IMR-90 (cell line): ENCODE measurements around the gene CXCL11. TPM values are rescaled to one million over a fixed set of nuclear protein-coding genes. Genes with fewer than 3 reads are reported as not detected.

Experiments
- ATAC-seq: fragments of 200-7000 bp; cut with Tn5 transposase; 2 replicates; pipeline ENCODE4 v1.9.1; 2020; ENCODE audit warnings: low read depth, mild to moderate bottlenecking, moderate library complexity
- BruUV-seq: library from RNA; stranded (reverse); fragments of 400-500 nt; replicated peaks from 2 replicates; lab custom pipeline; 2021; lab: Mats Ljungman, UMichigan
- CTCF ChIA-PET: fragments of 300-600 bp; formaldehyde crosslinking; extraction: SDS; loops from one replicate; lab custom pipeline; 2021; ENCODE audit warnings: antibody characterized with exemption; lab: Yijun Ruan, JAX
- POLR2A ChIA-PET: fragments of 300-600 bp; sonication (Branson Sonifier 250); formaldehyde crosslinking; loops from one replicate; lab custom pipeline; 2022; ENCODE audit warnings: antibody characterized with exemption; ENCODE audit not compliant: unreplicated experiment; lab: Charles Lee
- DNase-seq: peaks from one replicate; pipeline ENCODE4 v3.0.0; 2013
- H2AFZ ChIP-seq: replicated peaks from 2 replicates; pipeline ENCODE3; 2013; ENCODE audit warnings: low read length, mild to moderate bottlenecking; ENCODE audit not compliant: poor library complexity
- H2AK5ac ChIP-seq: 2 replicates; pipeline ENCODE4 v1.6.1; 2013; ENCODE audit warnings: low read depth, low read length, inconsistent platforms
- H2AK9ac ChIP-seq: replicated peaks from 2 replicates; pipeline ENCODE3; 2013; ENCODE audit warnings: mild to moderate bottlenecking, low read depth, low read length, moderate library complexity; ENCODE audit not compliant: poor library complexity
- H2BK120ac ChIP-seq: 2 replicates; pipeline ENCODE4 v1.6.1; 2013; ENCODE audit warnings: low read depth, low read length, inconsistent platforms
- H2BK15ac ChIP-seq: 3 replicates; pipeline ENCODE4 v1.6.1; 2013; ENCODE audit warnings: low read depth, low read length, inconsistent platforms
- H2BK20ac ChIP-seq: 2 replicates; pipeline ENCODE4 v1.6.1; 2013; ENCODE audit warnings: low read depth, mild to moderate bottlenecking, inconsistent platforms, low read length, moderate library complexity
- H2BK5ac ChIP-seq: 2 replicates; pipeline ENCODE4 v1.6.1; 2013; ENCODE audit warnings: mild to moderate bottlenecking, low read depth, low read length, inconsistent platforms; ENCODE audit not compliant: poor library complexity, severe bottlenecking
- H3K14ac ChIP-seq: replicated peaks from 2 replicates; pipeline ENCODE4 v1.6.1; 2013; ENCODE audit warnings: low read depth, low read length, inconsistent platforms
- H3K18ac ChIP-seq: 2 replicates; pipeline ENCODE4 v1.6.1; 2013; ENCODE audit warnings: low read depth, low read length, control low read depth
- H3K23ac ChIP-seq: 2 replicates; pipeline ENCODE4 v1.6.1; 2013; ENCODE audit warnings: low read depth, low read length, inconsistent platforms
- H3K27ac ChIP-seq: 2 replicates; pipeline ENCODE4 v1.5.1; 2013; ENCODE audit warnings: mild to moderate bottlenecking, control low read depth, low read length; ENCODE audit not compliant: insufficient read depth
- H3K27me3 ChIP-seq: 2 replicates; pipeline ENCODE4 v1.6.1; 2013; ENCODE audit warnings: low read length; ENCODE audit not compliant: control insufficient read depth, insufficient read depth
- H3K36me3 ChIP-seq: 2 replicates; pipeline ENCODE4 v1.6.1; 2013; ENCODE audit warnings: low read length, mixed read lengths; ENCODE audit not compliant: control insufficient read depth, insufficient read depth
- H3K4ac ChIP-seq: 2 replicates; pipeline ENCODE4 v1.6.1; 2013; ENCODE audit warnings: low read depth, low read length, inconsistent platforms
- H3K4me1 ChIP-seq: 2 replicates; pipeline ENCODE4 v1.6.1; 2013; ENCODE audit warnings: low read length, mixed read lengths; ENCODE audit not compliant: control insufficient read depth, insufficient read depth
- H3K4me2 ChIP-seq: 2 replicates; pipeline ENCODE4 v1.6.1; 2013; ENCODE audit warnings: low read depth, mild to moderate bottlenecking, control low read depth, low read length, moderate library complexity
- H3K4me3 ChIP-seq: 2 replicates; pipeline ENCODE4 v1.5.1; 2013; ENCODE audit warnings: low read depth, mild to moderate bottlenecking, control low read depth, low read length, moderate library complexity; ENCODE audit not compliant: insufficient read depth
- H3K56ac ChIP-seq: 2 replicates; pipeline ENCODE4 v1.6.1; 2013; ENCODE audit warnings: low read length, inconsistent platforms; ENCODE audit not compliant: insufficient read depth; ENCODE audit errors: extremely low read depth
- H3K79me1 ChIP-seq, 2 experiments: 2 replicates each; pipeline ENCODE4 v1.6.1; 2013; ENCODE audit warnings: low read length in 2 of 2, inconsistent platforms in 1 of 2, low read depth in 1 of 2
- H3K9ac ChIP-seq: 2 replicates; pipeline ENCODE4 v1.6.1; 2013; ENCODE audit warnings: low read depth, low read length, control low read depth
- H3K9me1 ChIP-seq: 2 replicates; pipeline ENCODE4 v1.6.1; 2013; ENCODE audit warnings: low read length, inconsistent platforms; ENCODE audit not compliant: insufficient read depth
- H3K9me3 ChIP-seq: 2 replicates; pipeline ENCODE4 v1.6.1; 2013; ENCODE audit warnings: low read length; ENCODE audit not compliant: control insufficient read depth, insufficient read depth
- H4K20me1 ChIP-seq: 2 replicates; pipeline ENCODE4 v1.6.1; 2013; ENCODE audit warnings: low read length, inconsistent platforms; ENCODE audit not compliant: insufficient read depth
- H4K5ac ChIP-seq: 2 replicates; pipeline ENCODE4 v1.6.1; 2013; ENCODE audit warnings: mild to moderate bottlenecking, low read depth, low read length, control low read depth
- H4K8ac ChIP-seq, 2 experiments: 2 replicates each; pipeline ENCODE4 v1.6.1; 2013; ENCODE audit warnings: low read depth in 2 of 2, low read length in 2 of 2, control low read depth in 1 of 2, inconsistent platforms in 1 of 2
- H4K91ac ChIP-seq: 2 replicates; pipeline ENCODE4 v1.6.1; 2013; ENCODE audit warnings: low read depth, low read length, inconsistent platforms; ENCODE audit not compliant: insufficient read depth
- BHLHE40 ChIP-seq: fragments of 150-350 bp; IDR thresholded peaks from 2 replicates; pipeline ENCODE4 v1.6.1; 2016; ENCODE audit warnings: mild to moderate bottlenecking, low read depth, low read length
- CEBPB ChIP-seq: IDR thresholded peaks from 2 replicates; pipeline ENCODE4 v1.6.1; 2012; ENCODE audit warnings: low read depth, low read length, improper control_type of control experiment
- FOS ChIP-seq: fragments of 150-350 bp; IDR thresholded peaks from 2 replicates; pipeline ENCODE4 v1.6.1; 2016; ENCODE audit warnings: low read depth, low read length
- MAFK ChIP-seq: IDR thresholded peaks from 2 replicates; pipeline ENCODE4 v1.6.1; 2012; ENCODE audit warnings: low read depth, low read length, improper control_type of control experiment
- MAZ ChIP-seq: IDR thresholded peaks from 2 replicates; pipeline ENCODE4 v1.6.1; 2012; ENCODE audit warnings: low read depth, mild to moderate bottlenecking, low read length, improper control_type of control experiment, moderate library complexity, borderline replicate concordance
- MXI1 ChIP-seq: IDR thresholded peaks from 2 replicates; pipeline ENCODE4 v1.6.1; 2012; ENCODE audit warnings: low read depth, mild to moderate bottlenecking, low read length, moderate library complexity, borderline replicate concordance
- NFE2L2 ChIP-seq: fragments of 150-350 bp; IDR thresholded peaks from 2 replicates; pipeline ENCODE4 v1.6.1; 2016; ENCODE audit warnings: low read depth, mild to moderate bottlenecking, low read length
- POLR2A ChIP-seq: IDR thresholded peaks from 2 replicates; pipeline ENCODE4 v1.6.1; 2012; ENCODE audit warnings: mild to moderate bottlenecking, low read depth, low read length
- RAD21 ChIP-seq: IDR thresholded peaks from 2 replicates; pipeline ENCODE4 v1.6.1; 2012; ENCODE audit warnings: low read length, improper control_type of control experiment
- RCOR1 ChIP-seq: IDR thresholded peaks from 2 replicates; pipeline ENCODE4 v1.6.1; 2012; ENCODE audit warnings: mild to moderate bottlenecking, low read length, improper control_type of control experiment; ENCODE audit not compliant: insufficient replicate concordance
- SMC3 ChIP-seq: fragments of 150-350 bp; IDR thresholded peaks from 2 replicates; pipeline ENCODE4 v1.6.1; 2016; ENCODE audit warnings: low read depth, mild to moderate bottlenecking, antibody characterized with exemption, low read length, moderate library complexity
- WGBS, 2 experiments: methylation state at CpG; one replicate each; pipeline versions ENCODE4 v1.1.5 to v1.1.7; 2013; ENCODE audit warnings: missing lambda C conversion rate in 2 of 2; ENCODE audit not compliant: insufficient read length in 1 of 2; ENCODE audit errors: extremely low coverage in 2 of 2; 5-methylcytosine and 5-hydroxymethylcytosine counted together
- dilution Hi-C: fragments of 300-500 bp; cut with HindIII; formaldehyde crosslinking; loops from one replicate; pipeline ENCODE4 v1.14.3; 2018; ENCODE audit warnings: low sequenced_read_pairs; ENCODE audit not compliant: unreplicated experiment
- in situ Hi-C: fragments of 300-500 bp; cut with MboI; formaldehyde crosslinking; loops from 3 replicates; pipeline ENCODE4 v1.14.3; 2019; ENCODE audit warnings: low sequenced_read_pairs, inconsistent platforms, mixed read lengths
- intact Hi-C: fragments of 100-400 bp; cut with micrococcal nuclease; formaldehyde crosslinking; loops from 2 replicates; pipeline ENCODE4 v1.10.0; 2022
- polyA plus RNA-seq, 3 experiments: library from polyadenylated mRNA; depleted of rRNA; stranded (reverse); fragments of >200 nt; gene quantifications; 2 replicates each; pipeline ENCODE4 v1.2.3, GENCODE V29; 2012; ENCODE audit warnings: low replicate concordance in 1 of 3
- total RNA-seq: library from RNA; depleted of rRNA; stranded (reverse); fragments of >200 nt; gene quantifications from 2 replicates; pipeline ENCODE4 v1.2.3, GENCODE V29; 2012

Gene CXCL11
- total and polyA plus RNA-seq, 2 of the 4 experiments (the other 2 are of a cell fraction) = under 0.01 TPM; not detected in 1

DNA sequence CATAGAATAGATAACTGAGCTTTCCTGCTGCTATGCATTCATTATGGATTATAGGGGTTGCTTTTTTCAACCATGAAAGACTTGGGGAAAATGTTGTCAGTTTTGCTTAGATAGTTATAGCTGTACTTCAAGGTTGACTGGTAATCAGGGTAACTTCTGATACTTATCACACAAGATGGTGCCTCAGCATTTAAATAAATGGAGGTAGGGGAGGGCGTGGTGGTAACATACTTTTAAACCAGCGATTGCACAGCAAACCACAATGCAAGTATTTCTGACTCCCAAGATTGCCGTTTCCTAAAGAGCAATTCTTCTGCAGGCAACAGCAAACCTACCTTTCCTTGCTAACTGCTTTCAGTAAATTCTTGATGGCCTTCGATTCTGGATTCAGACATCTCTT is 13.8 kb downstream of the CXCL11 start:
- 0 out of 2 replicates have a peak, but pooled peaks cover 2% of the 10 kb centered on the region for H3K4me1 ChIP-seq
- no peak overlapping the region; the same call in 1 of the 2 replicates for H2BK120ac ChIP-seq
- H4K91ac ChIP-seq = no peak overlapping the region
- TF ChIP-seq RCOR1 = no peak
- TF ChIP-seq MAZ = no peak
- TF ChIP-seq SMC3 = no peak
- TF ChIP-seq RAD21 = no peak
- TF ChIP-seq POLR2A = no peak
- no peak for TF ChIP-seq NFE2L2
- TF ChIP-seq BHLHE40 = no peak
- TF ChIP-seq CEBPB = no peak
- TF ChIP-seq FOS = no peak
- no peak for TF ChIP-seq MAFK
- TF ChIP-seq MXI1 = no peak
- in situ Hi-C loops (no loop called here), dilution Hi-C loops (no loop called here), intact Hi-C loops (no loop called here)
- H3K18ac ChIP-seq = no peak overlapping the region
- no peak overlapping the region for H2AK9ac ChIP-seq
- no peaks in the 10 kb centered on the region for H3K9me3 ChIP-seq
- no peak overlapping the region for H3K56ac ChIP-seq
- DNase-seq (no peak), ATAC-seq (no peak)
- H3K9ac ChIP-seq = no peak overlapping the region
- no peak overlapping the region for H4K5ac ChIP-seq
- no peaks in the 10 kb centered on the region for H3K27me3 ChIP-seq
- H3K4me2 ChIP-seq = no peak overlapping the region
- H3K36me3 ChIP-seq = no peaks in the 10 kb centered on the region
- CTCF ChIA-PET = no interaction called here
- H2AFZ ChIP-seq = no peak overlapping the region
- no CpG with 5 or more reads among the region's 4 CpGs for WGBS, 2 experiments
- H3K27ac ChIP-seq = no peak overlapping the region
- no peak overlapping the region for H3K4ac ChIP-seq
- POLR2A ChIA-PET = no interaction called here
- no peak overlapping the region for H4K8ac ChIP-seq
- no peak overlapping the region for H2AK5ac ChIP-seq
- H2BK5ac ChIP-seq = no peak overlapping the region
- no peak overlapping the region for H3K14ac ChIP-seq
- H3K79me1 ChIP-seq = no peaks in the 10 kb centered on the region
- H3K23ac ChIP-seq = no peak overlapping the region
- H2BK20ac ChIP-seq = no peak overlapping the region
- no peaks in the 10 kb centered on the region for H4K20me1 ChIP-seq
- no TSS peak for BruUV-seq
- no peak overlapping the region for H3K4me3 ChIP-seq
- no peak overlapping the region for H2BK15ac ChIP-seq
- no peaks in the 10 kb centered on the region for H3K9me1 ChIP-seq
